ENCODE data around the gene SMOC1.

SMOC1 gene

DNA sequence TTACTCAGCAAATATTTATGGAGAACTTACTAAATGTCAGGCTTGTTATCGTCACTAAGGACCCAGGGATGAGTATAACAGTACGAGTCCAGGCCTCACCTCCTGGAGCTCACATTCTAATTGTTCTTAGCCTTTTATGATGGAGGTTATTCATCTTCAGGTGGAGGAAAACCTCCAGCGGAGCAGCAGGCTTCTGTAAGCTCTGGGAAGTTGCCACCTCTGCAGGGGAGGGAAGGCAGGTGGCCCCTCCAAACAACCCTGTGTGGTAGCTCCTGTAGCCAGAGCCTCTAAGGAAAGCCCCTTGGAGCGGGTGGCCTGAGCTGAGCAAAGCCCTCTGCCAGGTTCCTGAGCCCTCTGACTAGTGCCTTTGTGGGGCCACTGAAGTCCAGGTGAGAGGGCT is 104.1 kb downstream of the SMOC1 start:
- no peak for DNase-seq

DNA sequence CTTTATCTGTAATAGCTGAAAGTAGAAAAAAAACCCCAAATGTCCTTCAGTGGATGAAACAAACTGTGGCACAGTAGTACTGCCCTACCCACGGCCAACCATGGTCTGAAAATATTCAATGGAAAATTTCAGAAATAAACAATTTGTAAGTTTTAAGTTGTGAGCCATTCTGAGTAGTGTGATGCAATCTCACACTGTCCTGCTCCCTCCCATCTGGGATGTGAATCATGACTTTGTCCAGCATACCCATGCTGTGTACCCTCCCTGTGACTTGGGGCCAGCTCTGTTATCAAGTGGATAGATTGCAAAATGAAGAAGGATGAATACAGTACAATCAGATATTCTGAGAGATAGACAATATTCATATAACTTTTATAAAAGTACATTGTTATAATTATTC is 106.2 kb downstream of the SMOC1 start:
- no peak for DNase-seq

DNA sequence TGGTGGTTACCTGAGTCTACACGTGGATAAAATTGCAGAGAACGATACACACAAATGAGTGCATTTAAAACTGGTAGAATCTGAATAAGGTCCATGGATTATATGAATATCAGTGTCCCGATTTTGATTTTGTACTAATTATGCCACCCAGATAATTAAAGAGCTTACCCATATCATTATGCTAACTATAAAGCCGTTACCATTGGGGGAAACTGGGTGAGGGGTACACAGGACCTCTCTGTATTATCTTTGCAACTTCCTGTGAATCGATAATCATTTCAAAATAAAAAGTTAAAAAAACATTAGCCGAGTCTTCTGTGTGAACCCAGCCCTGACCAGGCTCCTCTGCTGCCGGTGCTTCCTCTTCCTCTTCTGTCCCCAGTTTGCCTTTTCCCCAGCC is 107.1 kb downstream of the SMOC1 start:
- DNase-seq = no peak

DNA sequence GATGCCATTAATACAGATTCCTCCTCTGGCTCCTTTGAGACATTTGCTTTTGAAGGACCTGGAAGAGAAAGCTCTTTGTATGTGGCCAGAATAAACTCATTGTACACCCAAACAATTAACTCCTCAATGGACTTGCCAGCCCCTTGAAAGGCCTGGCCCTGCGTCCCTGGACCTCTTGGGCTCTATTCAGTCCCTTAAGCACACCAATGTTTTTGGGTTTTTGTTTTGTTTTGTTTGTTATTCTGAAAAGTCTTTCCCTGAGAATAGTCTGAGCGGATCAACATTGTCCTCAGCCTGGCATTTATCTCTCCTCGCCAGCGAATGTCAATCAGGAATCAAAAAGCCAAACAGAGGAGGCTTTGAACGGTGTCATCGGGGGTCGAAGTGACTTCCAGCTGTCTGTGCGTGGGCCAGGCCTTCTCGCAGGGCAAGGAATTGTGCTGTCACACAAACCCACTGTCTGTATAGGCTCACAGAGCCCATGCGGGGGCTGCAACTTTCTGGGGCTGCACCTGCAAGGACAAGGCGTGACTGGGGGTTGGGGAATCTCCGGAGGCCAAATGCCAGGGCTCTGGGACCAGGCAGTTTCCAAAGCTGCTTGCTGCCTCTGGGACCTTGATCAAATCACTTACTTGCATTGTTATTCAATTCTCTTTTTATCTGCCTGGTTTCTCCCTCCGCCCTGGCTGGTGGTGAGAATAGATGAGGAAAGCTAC is 108.3 kb downstream of the SMOC1 start:
- DNase-seq = no peak

GRCh38 chr14:69988979-69989378 is 109.8 kb downstream of the SMOC1 start:
- DNase-seq = no peak

- DNase-seq = no peak
These were observed 110.4 kb downstream of the SMOC1 start for GRCh38 chr14:69989622-69990021.

DNA sequence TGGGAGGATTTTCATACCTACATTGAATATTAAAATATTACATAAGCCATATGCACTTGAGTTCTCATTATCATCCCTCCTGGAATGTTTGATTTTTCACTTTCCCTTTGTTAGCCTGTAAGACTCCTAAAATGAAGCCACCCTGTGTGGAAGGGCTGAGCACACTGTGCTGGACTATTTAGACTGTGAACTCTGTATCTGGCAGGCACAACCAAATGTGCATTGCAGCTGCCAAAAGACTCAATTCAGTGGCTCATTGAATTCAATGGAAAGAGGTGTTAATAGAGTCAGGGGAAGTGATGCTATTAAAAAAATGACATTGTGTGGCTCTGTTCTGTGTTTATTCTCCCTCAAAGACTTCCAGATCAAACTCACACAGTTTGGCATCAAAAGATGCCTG is 111.1 kb downstream of the SMOC1 start:
- DNase-seq = no peak

DNA sequence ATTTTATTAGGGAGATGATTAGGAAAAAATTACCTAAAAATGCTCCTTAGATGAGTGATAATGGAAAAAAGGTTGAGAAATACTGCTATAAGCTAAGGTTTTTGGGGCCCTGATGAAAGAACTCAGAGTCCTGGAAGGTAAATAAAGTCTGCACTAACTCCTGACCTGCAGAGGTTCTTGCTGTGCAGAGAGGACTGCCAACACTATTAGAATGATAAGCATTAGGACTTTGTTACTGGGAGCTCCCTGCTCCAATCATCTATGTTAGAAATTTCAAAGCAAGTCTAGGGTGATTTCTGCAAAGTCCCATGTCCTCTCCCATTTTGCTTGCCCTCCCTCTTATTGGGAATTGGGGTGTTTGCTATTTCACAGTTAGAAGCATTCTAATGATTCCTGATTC is 112.2 kb downstream of the SMOC1 start:
- no peak for DNase-seq

DNA sequence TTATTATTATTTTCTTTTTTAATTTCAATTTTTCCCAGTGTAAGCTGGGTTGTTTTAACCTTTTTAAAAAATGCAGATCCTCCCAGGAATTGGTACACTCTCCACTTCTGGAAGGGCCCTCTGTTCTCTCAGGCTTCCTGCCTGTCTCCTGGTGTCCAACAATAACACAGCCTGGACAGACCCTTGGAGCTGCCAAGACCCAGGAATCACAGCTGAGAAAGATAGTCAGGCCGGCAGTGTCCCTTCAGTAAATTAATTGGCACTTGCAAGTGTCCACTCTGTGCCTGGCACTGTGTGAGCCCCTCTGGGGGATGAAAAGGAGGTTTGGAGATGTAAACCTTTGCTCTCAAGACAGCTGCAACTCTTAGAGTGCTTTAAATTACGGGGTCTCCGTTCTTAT is 113.3 kb downstream of the SMOC1 start:
- no peak for DNase-seq

DNA sequence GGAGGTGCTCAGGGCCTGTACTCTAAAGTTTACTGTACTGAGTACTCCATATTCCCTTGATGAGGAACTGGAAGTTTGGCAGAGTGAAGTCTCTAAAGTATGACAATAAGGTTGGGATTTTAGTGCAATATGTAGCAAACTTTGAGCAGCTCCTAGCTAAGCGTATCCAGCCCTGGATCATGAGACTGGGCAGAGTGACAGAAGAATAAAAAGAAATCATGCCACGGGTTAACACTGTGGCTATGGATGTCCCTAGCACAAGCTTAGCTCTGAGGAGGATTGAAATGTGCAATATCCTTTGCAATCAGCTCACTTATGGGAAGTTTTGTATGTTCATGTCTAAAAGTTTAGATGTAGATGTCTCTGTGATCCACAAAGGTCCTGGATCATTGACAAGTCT is 114.1 kb downstream of the SMOC1 start:
- DNase-seq = no peak

GRCh38 chr14:69994002-69994401 is 114.8 kb downstream of the SMOC1 start:
- DNase-seq = no peak

DNA sequence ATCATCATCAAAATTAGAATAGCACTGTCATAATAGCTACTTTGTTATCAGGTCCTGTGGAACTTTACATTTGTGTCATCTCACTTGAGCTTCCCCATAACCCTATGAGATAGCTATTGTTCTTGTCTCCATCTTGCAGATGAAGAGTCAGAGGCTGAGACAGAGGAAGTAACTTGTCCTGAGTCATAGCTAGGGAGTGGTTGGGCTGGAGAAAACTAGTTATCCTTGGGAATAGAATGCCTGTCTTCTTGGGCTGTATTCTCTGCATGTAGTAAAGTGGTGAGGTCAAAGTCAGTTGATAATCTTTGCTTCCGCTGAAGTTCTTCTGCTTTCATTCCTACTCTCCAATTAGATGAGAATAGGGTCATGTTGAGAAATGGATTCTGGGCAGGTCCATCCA is 117.0 kb downstream of the SMOC1 start:
- DNase-seq = no peak

GRCh38 chr14:69997849-69998248 is 118.6 kb downstream of the SMOC1 start:
- DNase-seq = no peak

DNA sequence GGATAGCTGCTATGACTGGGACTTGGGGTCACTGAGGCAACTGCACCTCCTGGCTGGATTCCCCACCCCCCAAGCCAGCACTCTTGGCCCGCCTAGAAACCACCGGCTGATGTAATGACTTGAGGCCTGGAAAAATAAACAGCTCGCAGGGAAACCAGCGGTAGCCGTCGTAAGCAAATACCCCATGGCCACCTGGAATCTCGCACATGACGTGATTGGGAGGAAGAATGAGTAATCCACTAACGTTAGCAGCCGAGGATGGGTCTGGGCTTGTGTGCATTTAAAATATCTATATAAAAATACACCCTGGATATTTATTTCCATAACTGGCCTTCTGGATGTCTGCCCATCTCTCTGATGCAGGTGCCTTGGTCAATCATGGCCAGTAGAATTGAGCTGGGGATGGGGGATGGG is 120.1 kb downstream of the SMOC1 start:
- DNase-seq = no peak

DNA sequence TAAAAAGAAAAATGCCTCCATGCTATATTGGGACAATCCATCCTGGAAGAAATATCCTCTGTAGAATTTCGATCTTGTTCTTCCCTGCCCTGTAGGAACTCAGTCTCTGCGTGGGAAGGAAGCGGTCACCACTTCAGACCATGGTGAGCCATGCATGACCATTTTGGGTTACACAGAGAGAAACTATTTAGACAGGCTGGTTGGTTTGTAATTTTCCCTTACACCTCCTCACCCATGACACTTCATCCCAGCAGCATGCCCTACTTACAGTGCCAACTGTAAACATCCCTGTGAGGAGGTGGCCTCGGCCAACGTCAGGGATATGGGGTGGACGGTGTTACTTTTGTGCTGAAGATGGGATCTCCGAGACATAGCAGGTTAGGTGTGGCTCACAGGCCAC is 121.4 kb downstream of the SMOC1 start:
- no peak for DNase-seq

GRCh38 chr14:70002589-70003346 is 123.6 kb downstream of the SMOC1 start:
- DNase-seq = no peak

GRCh38 chr14:70004791-70005190 is 125.6 kb downstream of the SMOC1 start:
- no peak for DNase-seq

DNA sequence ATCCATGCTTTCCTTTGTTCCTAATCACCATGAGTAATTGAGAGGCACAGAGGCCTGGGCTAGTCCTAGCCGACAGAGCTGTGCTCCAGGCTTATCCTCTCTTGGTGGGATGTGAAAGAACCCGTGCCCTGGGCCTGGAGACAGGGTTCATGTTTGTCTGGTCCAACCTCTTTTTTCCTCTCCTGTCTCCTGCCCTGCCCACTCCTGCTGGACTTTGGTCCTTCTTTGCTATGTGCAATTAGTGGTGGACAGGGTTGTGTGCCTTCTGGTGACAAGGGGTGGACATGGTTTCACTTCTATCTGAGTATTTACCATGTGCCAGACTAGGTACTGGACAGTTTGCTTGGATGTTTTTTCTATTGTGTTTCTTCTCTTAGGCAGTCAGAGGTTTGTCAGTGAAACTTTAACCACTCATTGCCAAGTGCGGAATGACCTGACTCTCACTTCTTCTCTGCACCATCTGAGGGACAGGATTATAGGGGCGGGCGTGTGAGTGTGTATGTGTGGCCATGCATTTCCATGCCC is 126.1 kb downstream of the SMOC1 start:
- no peak for DNase-seq

DNA sequence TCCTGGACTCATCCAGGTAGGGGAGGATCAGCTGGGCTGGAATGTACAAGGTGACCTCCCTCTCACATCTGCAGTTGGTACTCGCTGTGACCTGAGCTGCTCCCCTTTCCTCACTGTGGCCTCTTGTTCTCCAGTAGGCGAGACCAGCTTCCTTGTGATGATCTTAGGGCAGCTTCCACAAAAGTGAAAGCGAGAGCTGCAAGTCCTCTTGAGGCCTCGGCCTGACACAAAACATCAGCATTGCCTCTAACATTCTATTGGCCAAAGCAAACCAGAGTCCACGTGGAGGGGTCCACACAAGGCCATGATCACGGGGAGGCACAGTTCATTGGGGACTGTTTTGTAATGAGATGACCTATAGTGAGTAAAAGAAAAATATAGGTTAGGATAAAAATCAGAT is 127.5 kb downstream of the SMOC1 start:
- DNase-seq = no peak

DNA sequence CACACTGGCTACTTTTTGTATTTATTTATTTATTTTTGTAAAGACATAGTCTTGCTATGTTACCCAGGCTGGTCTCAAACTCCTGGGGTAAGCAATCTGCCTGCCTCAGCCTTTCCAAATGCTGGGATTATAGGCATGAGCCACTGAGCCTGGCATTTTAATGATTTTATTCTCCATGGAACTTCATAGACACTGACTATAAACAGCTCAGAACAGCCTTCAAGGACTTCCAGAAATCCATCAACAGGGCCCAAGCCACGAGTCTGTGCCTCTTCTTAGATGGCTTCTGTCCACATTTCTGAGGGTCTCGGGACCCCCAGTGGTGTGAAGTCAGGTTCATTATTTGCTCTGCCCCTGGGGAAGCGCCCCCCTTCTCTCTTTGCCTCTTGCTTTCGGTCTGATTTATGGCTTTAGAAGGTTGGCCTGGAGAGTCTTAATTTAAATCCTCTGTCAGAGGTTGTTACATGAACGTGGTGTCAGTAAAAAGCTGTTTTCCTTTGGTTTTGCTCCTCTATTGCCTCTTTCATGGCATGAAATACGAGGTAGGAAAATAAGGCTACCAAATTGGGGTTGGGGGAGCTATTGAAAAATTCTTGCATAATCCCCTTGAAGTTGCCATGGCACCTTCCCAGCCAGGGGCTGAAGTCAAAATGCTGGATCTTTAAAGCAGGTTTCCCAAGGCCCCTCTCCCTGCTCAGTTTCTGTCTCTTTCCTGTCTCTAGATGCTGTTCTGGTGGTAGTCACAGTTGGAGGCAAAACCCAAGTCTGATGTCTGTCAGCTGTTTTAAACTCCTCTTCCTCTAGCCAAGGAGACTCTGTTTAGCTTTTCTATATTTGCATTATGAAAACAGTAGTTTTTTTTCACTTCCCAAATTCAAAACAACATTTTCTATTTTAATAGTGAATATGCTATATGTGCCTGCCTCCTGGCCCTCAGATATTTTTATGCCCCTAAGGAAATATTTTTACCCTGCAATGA is 129.4 kb downstream of the SMOC1 start:
- DNase-seq = no peak

DNA sequence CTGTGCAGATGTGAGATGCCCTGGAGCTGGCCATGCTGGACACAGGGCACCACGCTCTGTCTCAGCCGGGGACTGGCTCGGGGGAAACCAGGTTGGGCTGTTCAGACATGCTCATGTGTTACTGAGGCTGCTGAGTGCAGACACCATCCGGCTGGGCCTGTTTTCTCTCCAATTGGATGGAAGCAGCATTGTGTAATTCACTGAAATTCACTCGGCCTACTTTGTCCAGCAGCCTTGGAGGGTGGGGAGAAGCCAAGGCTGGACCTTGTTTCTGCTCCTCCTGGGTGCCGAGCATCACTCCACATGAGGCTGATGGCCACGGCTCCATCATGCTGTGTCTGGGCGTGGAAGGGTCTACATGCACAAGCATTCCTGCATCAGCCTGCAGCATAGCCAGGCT is 130.7 kb downstream of the SMOC1 start:
- DNase-seq = no peak

DNA sequence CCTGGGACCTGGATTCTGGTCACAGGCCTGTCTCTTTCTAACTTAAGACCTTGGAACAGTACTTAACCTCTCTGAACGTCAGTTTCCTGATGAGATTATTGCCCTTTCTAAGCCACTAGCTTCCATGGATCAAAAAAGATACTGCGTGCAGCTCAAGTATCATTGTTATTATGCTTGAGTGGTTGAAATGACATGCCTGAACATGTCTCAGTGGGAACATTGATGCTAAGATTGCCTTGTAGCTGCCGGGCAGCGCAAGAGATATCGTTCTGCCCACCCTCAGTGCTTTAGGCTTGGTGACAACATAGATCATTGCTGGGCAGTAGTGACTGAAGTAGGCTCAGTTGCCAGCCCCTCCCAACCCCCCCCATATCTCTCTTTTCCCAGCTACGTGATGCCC is 131.9 kb downstream of the SMOC1 start:
- DNase-seq = peak; percentile 26

- DNase-seq = no peak
These were observed 132.5 kb downstream of the SMOC1 start for GRCh38 chr14:70011708-70012107.
